Activated gamma-delta T cell treated with Interleukin-2 at 50 U/mL for 16 hours (primary cell): Measurements from ENCODE around the gene CEP57.

ENCODE experiments used
- DNase-seq: peaks from one replicate; pipeline ENCODE4 v3.0.0-alpha.2; 2020

The CEP57 gene

DNA sequence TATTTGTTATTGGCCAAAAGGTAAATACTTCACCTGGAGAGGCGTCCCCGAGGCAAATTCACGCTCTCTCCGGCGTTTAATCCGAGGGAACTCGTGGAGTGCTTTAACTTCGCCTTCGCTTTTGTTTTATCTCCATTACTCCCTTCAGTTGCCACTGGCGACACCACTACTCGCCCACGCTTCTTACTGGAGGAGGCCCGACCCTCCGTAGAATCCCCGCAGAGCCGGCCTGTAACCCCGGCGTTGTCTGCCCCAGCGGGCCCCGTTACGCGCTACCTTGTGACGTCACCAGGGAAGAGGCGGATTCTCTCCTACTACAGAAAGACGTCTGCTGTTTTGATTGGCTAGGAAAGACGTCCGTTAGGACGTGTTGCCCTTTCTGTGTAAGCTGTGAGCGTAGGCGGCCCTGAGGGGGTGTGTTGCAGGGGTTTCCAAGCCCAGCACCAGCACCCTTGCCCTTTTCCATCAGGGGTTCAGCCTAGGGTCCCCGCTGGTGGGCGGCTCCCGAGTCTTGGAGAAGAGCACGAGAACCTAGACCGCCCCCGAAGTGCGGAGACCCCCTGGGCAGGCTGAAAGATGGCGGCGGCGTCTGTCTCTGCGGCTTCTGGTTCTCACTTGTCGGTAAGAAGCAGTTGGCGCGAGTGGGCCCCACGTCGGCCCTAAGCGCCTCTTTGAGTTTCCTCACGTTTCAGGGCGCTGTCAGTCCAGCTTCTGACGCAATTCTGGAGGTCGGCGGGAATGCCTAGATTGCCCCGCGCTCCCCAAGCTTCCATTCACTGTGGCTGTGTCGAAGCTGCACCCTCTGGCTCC, at the start of gene CEP57:
Gene CEP57 (plus strand): TSS at position 376 of the 810 bp plus-strand sequence. CDS start 201 bp downstream, at position 577.
- DNase-seq, result peak; percentile 92

DNA sequence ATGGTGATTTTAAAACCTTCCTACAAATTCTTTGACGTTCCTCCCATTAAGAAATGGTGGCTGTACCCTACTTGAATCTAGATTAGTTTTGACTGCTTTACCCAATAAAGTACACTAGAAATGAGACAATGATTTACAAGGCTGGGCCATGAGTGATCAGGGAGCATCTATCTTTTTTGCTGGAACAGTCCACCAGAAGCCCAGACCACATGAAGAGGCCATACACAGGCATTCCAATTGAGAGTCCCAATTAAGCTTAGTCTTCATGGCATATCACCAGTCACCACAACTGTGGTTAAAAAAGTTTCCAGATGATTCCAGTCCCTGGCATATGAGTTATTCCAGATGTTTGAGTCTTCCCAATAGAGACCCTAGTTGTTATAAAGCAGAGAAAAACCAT, 40.2 kb upstream of the CEP57 start:
- DNase-seq, result no peak

DNA sequence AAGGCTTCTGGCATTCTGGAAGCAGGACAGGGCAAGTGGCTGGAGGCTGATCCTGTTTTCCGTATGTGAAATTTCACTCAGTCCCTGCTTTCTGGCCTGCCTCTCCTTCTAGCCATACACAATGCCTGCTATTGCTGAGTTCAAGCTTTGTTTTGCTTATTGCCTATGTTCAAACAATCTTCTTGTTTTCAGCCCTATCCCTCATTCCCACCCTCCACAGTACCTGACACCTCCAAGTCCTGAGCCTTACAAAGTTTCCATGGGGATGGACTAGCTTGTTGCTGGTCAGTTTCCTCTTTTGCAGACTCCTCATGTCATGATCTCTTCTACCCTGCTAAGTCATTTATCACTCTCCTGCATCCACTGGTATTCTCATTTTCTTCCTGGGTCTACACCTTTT, 38.8 kb upstream of the CEP57 start:
- no peak for DNase-seq

DNA sequence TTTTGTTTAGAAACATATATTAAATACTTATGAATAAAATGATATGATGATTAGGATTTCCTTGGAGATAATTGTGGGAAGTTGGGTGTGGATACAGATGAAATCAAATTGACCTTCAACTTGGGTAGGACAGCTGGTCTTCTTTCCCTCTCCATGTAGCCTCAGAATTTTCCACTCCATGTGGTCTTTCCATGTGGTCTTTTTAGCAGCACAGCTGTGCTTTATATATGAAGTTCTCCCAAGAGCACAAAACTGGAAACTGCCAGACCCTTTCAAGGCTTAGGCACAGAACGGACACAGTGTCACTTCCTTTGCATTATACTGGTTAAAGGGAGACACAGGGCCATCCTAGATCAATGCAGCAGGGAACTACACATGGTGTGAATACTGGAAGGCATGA, 29.4 kb upstream of the CEP57 start:
- DNase-seq, result no peak

DNA sequence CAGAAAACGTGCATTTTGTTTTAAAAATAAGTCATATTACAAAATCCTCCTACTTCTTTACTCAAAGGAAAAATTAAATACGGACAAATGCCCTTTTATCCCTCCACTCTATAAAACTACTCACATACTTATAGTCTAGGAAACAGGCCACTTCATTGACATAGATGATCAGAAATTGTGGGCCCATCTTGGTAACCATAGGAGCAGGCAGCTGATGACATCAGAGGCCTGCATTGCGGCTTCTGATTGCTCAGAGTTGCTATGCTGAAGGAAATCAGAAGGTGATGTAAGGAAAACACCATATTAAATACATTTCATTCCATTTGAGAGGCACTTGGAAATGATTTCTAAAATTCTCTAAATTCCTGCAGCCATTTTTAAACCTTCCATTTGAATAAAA, 27.8 kb upstream of the CEP57 start:
- no peak for DNase-seq

DNA sequence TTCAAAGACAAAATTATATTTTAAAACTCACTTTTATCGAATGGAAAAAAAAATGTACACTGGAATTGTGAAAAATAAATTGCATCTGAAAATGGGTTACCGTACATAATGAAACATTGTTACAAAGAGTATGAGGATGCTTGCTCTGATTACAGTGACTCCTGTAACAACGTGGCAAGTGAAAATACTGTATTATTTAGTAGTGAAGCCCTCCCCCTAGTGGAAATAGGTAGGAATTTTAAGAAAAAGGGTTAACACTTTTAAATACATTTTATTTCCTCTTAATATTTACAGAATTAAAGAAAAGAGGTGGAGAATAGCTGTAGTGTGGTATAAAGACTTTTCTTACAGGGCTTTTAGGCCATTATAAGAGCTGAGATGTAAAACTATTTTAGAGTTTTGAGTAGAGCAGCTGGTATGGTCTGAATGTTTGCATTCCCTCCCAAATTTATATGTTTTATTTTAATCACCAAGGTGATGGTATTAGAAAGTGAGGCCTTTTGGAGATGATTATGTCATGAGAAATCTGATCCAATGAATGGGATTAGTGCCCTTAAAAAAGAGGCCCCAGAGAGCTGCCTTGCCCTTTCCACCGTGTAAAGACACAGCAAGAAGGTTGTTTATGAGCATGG, 25.9 kb upstream of the CEP57 start:
- no peak for DNase-seq

DNA sequence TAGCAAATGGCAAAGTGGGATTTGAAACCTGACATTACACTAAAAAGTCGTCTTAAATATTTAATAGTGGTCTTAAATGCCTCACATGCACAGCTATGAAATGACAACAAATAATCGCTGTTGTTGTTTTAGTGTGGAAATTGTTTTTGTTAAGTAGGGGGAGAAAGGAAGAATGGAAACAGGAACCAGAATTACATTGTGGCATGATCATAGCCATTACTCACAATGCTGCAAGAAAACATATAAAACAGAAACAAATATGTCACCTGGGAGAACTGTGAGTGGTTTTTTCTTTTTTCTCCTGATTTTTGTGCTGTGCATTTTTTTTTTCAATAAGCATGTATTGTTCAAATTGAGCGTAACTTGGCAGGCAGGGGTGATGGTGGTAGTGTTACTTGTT, 23.6 kb upstream of the CEP57 start:
- no peak for DNase-seq

DNA sequence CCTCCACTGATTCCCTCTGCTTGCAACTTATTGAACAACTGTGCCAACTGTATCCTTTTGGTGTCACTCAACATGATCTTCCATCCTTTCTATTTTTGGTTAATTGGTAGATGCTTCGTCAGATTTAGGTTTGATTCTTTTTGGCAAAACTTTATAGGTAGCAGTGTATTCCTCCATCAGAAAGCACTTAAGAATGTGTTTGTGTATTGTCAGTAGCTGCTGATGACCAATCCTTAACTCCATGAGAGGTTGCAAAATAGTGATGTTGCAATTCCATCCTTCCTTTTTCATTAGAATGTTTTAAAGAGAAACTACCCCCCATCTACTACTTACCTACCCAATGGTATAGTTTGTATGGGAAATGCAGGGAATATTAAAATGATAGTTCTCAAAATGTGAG, 22.8 kb upstream of the CEP57 start:
- DNase-seq, result no peak

DNA sequence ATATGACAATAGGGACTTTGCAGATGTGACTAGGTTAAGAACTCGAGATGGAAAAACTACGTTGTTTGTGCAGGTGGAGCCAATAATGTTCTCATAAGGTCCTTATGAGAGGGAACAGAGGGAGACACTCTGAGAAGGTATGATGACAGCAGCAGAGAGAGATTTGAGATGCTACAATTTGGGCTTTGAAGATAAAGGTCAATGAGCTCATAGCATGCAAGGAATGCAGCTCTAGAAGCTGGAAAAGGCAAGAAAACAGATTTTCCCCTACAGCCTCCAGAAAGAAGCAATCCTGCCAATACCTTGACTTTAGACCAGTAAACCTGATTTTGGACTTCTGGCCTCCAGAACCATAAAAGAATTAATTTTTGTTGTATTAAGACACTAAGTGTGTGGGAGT, 21.8 kb upstream of the CEP57 start:
- no peak for DNase-seq

DNA sequence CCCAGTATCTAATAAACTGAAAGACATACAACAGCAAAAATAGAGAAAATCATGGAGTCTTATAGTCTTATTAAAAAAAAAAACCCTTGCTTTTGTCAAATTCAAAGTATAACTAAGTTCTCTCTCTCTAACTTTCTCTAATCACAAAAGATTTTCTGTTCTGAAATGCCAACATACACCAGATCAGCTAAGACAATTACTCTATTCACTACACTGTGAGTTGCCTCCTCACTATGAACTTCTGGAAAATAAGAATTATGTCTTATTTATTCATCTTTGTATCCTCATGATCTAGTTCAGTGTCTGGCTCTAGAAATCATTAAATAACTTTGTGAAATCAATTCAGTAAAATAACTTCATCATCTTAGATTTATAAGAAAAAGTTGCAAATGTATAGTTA, 13.4 kb upstream of the CEP57 start:
- no peak for DNase-seq

DNA sequence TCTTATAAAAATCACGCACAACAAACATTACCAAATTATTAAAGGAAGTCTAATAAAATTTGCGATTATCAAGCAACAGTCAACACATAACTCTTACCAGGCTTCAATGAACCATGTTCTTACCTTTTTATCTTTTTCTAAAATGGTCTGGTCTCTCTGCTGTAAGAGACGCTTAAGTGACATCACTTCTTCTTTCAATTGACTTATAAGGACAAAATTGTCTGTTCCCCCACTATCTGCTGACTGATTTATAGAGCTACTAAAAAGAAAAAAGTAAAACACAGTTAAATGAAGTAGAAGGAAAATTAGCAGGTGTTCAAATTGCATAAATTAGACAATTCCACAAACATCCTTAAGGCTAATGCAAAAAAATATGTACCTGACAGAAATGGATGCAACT, 11.6 kb upstream of the CEP57 start:
- DNase-seq, result no peak

DNA sequence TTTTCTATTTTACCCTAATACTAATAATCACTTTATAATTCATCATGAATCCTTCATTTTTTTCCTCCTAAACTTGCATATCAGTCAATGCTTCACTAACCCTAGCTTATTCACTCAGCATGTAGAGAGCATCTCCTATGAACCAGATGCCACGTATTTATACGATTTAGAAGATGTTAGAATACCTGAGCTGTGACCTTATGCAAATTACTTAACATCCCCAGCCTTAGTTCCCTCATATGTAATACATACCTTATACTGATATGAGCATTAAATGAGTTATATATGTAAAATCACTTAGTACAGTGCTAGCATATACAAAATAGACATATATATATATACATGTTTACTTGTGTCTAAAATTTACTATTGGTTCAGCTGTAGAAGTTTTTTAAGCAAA, 9.8 kb upstream of the CEP57 start:
- no peak for DNase-seq

DNA sequence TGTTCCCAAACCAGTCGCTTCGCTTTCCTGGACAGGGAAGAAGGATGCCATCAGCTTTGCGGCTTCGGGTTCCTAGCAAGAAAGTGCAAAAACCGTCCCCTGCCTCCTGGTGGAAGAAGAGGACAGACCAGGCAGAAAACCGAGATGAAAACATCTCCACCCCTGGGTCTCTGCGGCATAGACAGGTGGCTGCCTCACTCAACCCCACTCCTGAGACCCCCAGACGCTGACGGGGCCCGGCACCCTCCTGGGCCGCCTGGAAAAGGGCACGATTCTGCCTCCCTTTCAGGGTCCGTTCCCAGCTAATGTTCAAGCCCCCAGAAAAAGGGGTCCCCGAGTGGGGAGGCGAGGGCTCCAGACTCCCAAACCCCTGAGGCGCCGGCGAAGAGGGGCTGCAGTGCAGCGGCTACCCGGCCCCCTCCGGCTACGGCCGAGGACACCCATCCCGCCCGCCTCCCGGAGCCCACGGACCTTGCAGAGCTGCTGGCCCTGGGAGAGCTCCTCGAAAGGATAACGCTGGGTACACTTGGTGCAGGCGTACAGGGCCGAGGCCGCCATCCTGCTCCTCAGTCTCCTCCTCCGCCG, 1.3 kb upstream of the CEP57 start:
- DNase-seq, result peak; percentile 38

DNA sequence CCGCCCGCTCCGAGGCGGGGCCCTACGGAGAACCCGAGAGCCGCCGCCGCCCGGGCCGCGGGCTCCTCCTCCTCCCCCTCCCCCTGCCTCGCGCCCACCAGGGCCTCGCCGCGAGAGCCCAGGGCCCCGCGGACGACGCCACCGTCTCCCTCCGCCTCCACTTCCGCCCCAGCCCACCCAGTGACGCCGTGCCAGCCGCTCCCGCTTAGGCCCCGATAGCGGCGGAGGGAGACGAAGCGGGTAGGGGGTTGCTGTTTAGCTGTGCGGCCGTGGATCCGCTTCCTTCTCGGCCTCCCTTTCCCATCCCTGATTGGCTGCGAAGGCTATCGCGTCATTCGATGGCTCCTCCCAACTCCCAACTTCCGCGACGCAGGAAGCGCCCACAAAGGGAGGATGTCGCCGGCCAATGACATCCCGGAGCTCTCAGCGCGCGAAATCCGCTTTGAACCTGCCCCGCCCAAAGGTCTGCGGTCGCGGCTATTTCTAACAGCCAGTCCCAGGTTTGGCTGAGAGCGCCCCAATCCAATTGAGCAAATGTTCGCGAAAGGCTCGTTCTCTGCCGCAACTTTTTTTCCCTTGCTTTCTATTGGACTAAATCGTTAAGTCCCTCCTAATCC, 684 bp upstream of the CEP57 start, which contains the start of gene FAM76B:
Gene FAM76B (minus strand): TSS at position 277 of the 617 bp plus-strand sequence. CDS start 304 bp downstream, outside the sequence.
- DNase-seq, result peak; percentile 97

DNA sequence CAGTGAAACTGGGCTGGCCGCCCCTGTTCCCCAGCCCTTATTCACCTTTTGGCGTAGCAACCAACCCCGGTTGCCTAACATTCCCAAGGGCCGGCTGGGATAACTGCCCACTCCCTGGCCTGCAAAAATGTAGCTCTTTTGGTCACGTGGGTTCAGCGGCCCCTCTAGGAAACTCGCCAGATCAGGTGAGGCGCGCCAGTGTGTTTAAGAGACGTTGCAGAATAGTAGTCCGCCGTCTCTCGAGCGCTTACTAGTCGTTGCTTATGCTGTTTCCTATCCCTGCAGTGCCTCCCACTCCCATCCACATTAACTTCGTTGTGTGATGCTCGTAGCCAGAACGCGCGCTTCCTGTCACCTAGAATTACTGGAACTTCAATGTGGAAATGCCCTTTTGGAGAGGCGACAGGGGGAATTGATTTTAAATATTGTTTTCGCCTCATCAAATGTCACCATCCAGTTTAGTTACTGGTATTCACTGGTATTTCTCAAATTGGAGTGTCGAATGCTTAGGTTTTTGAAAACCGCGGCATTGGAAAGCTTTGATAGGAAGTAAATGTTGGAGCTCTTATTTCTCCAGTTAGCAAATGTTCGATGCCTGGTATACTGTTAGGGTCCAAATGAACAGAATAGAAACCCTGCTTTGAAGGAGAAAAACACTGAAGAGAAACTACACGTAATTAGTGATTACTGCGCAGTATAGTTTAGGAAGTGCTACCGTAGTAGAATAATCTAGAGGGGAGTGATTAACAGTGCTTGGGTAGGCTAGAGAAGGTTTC, 823 bp downstream of the CEP57 start:
- DNase-seq, result peak; percentile 38

DNA sequence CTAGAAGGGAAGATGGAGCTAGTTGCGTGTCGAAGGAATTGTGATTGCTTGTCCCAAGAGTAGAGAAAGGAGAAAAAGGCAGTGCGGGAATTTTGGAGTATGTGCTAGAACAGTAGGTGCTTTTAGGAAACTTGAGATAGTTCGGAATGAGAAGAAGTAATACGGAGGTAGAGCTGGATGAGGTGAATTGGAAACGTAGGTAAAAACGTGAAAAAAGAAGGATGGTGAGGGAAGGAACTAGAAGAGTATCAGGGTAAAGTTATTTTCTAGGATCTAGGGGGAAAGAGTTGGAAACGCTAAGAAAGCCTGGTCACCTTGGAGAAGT, 1.4 kb downstream of the CEP57 start:
- no peak for DNase-seq

DNA sequence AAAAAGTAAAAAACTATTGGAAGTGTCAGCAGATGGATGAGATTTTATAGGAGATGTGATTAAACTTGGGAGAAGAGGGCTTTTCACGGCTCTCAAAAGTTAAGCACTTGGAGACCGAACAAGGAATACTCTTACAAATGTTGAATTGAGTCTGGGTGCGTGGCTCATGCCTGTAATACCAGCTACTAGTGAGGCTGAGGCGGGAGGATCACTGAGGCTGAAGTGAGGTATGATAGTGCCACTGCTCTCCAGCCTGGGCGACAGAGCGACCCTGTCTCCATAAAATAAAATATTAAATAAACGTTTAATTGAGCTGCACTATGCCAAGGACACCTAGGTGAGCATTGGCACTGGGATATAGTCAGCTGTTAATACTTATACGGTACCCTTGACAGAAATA, 1.9 kb downstream of the CEP57 start:
- no peak for DNase-seq

DNA sequence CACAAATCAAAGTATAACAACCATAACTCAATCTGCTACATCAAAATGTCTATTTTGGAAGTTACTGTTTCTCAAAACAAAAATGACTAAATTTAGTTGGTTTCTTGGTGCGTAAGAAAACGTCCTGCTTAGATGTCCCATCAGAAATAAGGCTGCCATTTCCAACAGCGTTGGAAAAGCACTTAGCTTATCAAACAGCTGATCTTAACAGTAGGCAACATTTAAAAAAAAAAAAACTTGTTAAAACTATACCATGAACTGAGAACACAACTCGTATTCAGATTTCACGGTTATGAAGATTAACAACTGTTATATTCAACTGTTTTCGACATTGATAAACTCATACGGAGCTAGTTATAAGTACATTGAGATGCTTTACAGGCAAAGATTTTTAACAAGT, 2.4 kb downstream of the CEP57 start:
- no peak for DNase-seq

DNA sequence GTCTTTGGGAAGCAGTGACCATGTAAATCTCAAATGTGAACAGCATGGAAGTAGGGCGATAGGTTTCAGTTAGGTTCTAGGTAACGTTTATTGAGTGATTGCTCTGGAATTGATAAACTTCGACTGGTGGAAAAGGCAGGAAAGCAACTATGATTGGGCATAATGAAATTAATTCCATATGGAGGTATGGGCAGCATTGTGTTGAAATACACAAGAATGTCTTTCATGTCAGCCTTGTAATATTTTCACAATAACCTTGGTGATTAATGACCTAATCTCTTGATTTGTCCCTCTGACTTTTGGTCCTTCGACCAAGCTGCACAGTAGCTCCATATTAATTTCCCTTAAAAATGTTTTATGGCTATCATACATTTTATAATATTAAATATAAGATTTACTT, 2.8 kb downstream of the CEP57 start:
- DNase-seq, result no peak

DNA sequence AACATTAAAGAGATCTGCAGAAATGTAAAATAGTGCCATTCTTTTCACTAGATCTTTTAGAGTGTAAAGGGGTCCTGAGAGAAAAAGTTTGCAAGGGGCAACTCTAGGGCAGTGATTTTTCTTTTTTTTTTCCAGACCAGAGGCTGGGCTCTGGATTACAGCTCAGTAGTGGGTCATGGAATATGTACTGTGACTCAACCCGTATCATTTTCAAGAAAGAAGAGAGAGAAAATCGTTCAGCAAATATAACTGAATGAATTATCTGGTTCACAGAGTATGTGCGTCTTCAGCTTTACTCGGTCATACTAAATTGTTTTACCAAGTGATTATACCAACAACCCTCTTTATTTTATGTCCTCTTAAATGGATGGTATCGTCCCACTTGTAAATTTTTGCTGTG, 3.8 kb downstream of the CEP57 start:
- DNase-seq, result no peak

DNA sequence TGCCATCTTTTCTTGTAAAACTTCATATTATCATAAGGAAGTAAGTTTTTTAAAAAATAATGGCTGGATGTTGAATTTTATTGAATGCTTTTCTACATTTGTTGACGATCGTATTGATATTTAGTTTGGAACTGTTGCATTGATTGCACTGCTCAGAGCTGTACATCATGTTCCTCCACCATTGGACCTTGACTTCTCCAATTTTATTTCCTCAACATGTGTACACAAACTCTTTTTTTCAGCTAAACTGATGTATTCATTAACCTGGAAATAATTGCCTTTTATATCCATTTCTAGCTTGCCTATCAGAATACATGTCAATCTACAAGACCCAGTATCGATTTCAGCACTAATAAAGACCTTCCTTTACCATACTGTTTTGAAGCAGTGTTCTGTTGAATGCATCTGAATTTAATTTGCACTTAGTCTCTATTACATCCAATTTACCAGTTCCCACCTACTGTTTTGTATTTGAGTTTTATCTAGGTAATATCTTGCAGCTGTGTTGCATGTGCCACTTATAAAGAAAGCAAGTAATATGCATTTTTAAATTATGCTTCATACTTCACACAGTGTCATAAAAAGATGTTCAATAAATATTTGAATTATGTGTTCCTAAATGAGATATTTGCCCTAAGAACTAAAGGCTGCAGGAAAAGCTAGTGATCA, 5.5 kb downstream of the CEP57 start:
- no peak for DNase-seq

DNA sequence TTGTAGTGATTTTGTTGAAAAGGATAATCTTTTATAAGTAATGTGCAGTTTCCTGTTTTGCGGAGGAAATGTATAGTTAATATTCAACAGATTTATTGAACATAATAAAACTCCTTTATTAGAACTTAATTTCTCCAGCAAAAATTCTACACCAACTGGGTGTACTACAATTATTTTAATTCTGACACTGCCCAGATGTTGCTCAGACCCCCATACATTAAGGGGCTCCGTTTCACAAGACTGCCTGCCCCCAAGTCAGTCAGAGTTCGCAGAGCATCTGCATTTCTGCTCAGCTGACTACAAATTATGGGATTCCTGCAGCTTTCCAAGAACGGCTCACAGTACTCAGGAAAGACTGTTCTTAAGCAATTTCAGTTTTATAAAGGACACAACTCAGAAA, 6.2 kb downstream of the CEP57 start:
- DNase-seq, result no peak

DNA sequence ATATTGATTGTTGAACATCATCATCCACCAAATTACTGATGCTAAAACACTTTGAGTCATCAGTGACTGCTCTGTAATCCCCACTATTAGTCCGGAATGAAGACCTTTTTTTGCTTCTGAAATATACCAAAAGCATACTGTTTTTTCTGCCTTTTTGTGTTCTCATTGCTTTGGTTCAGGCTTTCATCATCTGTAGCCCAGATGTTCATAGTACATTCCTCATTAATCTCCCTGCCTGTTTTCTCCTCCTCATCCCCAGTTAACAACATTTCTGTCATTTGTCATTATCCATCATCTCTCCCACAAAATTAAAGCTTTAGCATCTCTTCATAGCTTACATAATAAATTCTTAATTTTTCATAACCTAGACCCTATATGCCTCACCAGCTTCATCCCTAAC, 9.2 kb downstream of the CEP57 start:
- DNase-seq, result no peak
